ENCODE results near the gene KLHL33.
"Not testable (repeated sequence)": the region's sequence is repeated elsewhere in the genome, so short reads cannot be mapped to it uniquely, and the experiment has no call there.

KLHL33 gene

DNA sequence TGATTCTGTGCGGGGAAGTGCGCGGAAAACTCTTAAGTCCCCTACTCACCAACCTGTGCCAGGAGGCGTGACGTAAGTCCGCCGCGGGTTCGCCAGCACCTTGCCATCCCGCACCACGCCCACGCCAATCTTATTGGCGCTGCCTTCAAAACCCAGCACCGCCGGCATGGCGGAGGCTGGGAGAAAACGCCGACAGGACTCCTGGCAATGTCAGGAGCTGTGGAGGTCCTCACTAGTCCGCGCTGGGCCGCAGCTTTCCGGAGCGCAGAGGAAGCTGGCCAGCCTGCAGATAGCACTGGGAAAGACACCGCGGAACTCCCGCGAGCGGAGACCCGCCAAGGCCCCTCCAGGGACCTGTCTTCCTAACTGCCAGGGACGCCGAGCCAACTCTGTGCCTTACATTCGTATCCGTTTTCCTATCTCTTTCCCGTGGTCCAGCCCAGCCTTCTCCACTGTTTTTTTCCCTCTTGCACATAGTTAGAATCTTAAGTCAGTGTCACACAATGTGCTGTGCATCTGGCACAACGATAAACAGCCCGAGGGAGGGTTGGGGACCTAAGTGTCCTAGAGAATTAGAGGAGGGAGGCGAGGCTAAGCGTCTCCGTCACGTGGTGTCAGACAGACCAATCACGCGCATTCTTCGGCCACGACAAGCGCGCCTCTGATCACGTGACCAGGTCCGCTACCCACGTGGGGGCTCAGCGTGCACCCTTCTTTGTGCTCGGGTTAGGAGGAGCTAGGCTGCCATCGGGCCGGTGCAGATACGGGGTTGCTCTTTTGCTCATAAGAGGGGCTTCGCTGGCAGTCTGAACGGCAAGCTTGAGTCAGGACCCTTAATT, 18.8 kb upstream of the KLHL33 start, which contains the start of the genes APEX1 and OSGEP:
Gene APEX1 (plus strand): TSS at position 711 of the 839 bp plus-strand sequence. CDS start 420 bp downstream, outside the sequence.
Gene OSGEP (minus strand): TSS at position 297 of the 839 bp plus-strand sequence. CDS start 129 bp downstream, at position 168.
- DNase-seq (ENCODE audit: low read depth in 2 of 2): peak; percentile 96 to 97

DNA sequence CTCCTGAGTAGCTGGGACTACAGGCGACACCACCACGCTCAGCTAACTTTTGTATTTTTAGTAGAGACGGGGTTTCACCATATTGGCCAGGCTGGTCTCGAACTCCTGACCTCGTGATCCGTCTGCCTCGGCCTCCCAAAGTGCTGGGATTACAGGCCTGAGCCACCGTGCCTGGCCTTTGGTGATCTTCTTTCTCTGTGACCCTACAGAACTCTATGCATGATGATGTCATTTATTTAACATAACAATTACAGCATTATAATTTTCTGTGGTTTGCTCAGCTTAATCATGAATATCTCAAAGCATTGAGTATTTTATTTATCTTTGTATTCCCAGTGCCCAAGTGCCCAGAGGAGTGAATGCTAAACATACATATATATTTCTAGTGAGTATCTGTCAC, 16.9 kb upstream of the KLHL33 start:
- DNase-seq (ENCODE audit: low read depth in 2 of 2): not testable (repeated sequence)

GRCh38 chr14:20446889-20447288, 10.9 kb upstream of the KLHL33 start:
- DNase-seq (ENCODE audit: low read depth in 2 of 2): no peak

DNA sequence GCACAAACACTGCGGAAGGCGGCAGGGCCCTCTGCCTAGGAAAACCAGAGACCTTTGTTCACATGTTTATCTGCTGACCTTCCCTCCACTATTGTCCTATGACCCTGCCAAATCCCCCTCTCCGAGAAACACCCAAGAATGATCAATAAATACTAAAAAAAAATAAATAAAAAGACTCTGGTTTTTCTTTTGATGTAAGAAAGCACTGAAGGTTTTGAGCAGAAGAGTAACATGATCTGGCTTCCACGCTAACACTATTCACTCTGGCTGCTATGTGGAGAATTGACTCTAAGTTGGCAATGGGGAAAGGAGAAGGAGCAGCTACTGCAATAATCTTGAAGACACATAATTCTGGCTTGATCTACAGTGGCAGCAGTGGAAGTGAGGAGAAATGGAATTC, 7.7 kb upstream of the KLHL33 start:
- DNase-seq (ENCODE audit: low read depth in 2 of 2): not testable (repeated sequence)

DNA sequence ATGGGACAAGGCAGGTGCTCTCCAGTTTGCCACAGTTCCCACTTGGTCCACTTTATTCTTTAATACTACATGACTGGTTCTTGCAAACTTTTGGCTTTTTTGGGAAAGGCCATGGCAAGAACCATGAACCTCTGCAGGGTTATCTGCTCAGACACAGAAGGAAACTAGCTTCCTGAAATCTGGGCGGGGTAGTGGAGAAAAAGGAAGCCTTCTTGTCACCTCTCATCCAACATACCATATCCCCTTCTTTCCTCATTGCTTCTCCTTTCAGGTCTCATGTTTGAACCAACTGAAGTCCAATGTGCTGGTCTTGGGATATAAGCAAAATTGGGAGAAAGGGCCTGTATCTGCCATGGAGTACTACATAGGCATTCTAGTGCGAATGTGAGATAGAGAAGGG, 5.5 kb upstream of the KLHL33 start:
- no peak for DNase-seq (ENCODE audit: low read depth in 2 of 2)

GRCh38 chr14:20440882-20441281, 4.9 kb upstream of the KLHL33 start:
- no peak for DNase-seq (ENCODE audit: low read depth in 2 of 2)

DNA sequence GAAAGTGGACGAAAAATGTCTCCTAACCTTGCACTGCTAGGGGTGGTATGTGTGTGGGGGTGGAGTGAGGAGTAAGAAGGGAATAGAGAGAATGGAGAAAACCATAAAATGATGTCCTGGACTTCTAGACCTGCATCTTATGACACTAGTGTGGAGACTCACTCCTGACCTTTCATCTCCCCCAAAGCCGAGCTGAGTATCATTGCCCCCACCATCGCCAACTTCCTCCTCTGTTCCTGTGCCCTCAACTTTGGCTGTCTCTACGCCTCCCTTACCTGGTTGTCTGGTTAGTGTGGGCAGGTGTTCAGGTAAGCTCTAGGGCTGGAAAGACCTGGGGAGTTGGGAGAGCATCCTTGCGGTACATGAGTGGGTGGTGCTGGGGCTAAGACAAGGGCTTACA, 4.5 kb upstream of the KLHL33 start:
- DNase-seq (ENCODE audit: low read depth in 2 of 2): no peak

GRCh38 chr14:20438664-20439063, 2.7 kb upstream of the KLHL33 start:
- no peak for DNase-seq (ENCODE audit: low read depth in 2 of 2)

GRCh38 chr14:20436363-20436755, 393 bp upstream of the KLHL33 start:
- no peak for DNase-seq (ENCODE audit: low read depth in 2 of 2)

GRCh38 chr14:20434701-20435581, 1.0 kb downstream of the KLHL33 start:
- DNase-seq (ENCODE audit: low read depth in 2 of 2): no peak

GRCh38 chr14:20429801-20430669, 5.9 kb downstream of the KLHL33 start:
- no peak for DNase-seq (ENCODE audit: low read depth in 2 of 2)

DNA sequence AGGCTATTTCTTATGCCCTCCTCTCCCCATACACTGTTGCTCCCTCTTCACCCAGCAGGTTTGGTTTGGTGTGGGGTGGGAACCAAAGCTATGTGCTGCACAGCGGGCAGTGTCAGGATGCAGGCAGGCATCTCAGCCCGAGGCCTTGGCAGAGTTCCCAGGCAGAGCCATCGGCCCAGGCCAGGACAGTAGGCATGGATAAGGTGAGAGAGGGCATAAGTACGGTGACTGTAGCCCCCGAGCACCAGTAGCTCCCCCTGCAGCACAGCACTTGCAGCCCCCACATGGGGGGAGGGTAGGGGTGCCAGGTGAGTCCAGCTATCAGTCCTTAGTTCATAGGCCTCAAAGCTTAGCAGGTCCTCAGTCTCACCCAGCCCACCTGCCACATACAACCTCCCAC, 7.2 kb downstream of the KLHL33 start:
- DNase-seq (ENCODE audit: low read depth in 2 of 2): no peak

DNA sequence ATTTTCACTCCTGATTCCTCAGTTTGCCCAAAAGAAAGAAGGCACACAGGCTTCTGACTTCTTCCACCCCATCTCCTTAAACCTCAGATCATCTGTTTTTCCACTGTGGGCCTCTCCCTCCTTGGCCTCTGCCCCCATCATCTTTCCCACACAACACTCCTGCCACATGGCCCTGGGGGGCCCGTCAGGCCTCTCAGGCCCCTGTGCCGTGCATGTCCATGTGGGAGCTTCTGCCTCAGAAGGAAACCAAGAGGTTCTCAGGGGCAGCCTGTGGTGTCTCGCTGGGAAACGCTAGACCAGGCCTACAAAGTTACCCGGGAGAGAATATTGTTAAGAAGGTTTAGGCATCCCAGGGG, 8.0 kb downstream of the KLHL33 start:
- no peak for DNase-seq (ENCODE audit: low read depth in 2 of 2)

DNA sequence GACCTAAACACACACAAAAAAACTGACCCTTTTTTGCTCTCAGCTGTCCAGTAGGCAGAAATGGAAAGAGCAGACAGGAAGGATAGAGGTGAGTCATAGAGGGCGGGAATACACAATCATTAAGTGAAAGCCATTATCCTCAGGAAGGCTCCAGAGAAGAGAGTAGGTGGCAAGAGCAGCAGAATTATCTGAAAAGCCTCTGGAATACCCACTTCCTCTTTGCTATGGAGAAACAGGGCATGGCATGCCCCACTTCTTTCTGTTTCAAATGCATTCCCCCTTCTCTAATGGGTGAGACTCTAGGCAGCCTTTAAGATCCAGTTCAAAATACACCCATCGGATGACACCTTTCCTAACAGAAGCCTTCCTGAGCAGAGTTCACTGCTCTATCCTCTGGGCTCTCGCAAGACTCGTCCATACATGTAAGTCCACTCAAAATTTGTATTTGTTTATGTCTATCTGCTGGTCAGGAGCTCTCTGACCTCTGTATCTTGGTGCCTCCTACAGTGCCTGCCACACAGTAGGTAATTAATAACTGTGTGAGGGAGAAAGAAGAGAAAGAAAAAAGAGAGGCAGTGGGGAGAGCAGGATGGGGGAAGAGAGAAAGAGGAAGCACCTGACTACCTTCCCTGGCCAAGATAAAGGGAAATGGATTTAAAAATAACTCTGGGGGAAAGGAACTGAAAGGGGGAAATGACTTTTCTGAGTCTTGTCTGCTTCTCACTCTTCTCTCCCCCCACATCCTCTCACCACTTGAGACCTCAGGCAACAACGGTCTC, 8.5 kb downstream of the KLHL33 start:
- no peak for DNase-seq (ENCODE audit: low read depth in 2 of 2)

DNA sequence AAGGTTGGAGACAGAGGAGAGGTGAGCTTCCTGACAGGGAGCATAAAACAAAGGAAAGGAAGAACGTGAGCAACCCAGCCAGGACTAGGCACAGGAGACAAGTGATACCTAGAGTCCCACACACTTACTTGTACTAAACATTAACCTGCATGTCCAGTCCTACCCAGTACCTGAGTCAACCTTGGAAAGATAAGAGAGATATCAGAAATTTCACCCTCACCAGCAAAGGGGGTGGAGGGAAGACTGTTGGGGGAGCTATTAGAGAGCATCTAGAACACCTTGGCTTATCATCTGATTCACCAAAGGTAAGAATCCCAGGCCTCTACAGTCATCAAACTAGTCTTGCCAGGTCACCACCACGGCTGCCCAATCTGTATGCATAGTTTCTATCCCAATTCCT, 11.1 kb downstream of the KLHL33 start:
- no peak for DNase-seq (ENCODE audit: low read depth in 2 of 2)

DNA sequence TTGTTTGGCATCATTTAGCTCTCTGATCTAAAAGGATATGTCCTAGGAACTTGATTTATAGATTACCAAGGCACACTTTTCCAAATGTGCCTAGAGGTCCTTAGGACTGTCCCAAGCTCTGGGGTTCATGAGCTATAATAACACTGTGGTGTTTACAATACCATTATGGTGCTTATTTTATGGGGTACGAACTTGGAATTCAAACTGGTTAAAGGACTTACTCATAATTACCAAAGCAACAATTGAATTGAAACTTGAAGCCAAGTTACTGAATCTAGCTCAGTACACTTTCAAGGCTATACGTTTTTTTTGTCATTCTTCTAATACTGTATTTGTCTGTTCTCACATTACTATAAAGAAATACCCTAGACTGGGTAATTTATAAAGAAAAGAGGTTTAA, 13.1 kb downstream of the KLHL33 start:
- no peak for DNase-seq (ENCODE audit: low read depth in 2 of 2)

GRCh38 chr14:20421267-20421666, 14.7 kb downstream of the KLHL33 start:
- DNase-seq (ENCODE audit: low read depth in 2 of 2): no peak

DNA sequence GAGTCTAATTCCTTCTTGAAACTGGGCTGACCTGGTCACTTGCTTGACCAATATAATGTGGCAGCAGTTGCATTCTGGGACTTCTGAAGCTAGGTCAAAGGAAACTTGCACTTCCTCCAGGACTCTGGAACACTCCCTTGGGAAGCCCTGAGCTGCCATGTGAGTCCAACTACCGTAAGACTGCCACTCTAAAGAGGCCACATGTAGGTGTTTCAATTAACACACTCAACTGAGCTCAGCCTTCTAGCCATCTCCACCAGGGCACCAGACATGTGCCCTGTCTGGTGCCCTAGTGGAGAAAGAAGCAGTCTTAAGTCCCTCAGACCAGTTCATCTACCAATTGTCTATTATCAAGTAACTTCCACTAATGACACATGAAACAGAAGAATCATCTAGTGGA, 16.5 kb downstream of the KLHL33 start:
- DNase-seq (ENCODE audit: low read depth in 2 of 2): no peak

- no peak for DNase-seq (ENCODE audit: low read depth in 2 of 2)
These were observed 17.5 kb downstream of the KLHL33 start for GRCh38 chr14:20418501-20418909.

- no peak for DNase-seq (ENCODE audit: low read depth in 2 of 2)
These were observed 18.4 kb downstream of the KLHL33 start for GRCh38 chr14:20417250-20418186.
